Activated CD8-positive, alpha-beta memory T cell treated with anti-CD3 and anti-CD28 coated beads, Interleukin-2, amount 50 U/mL, for 1 hour (primary cell): ENCODE measurements around the gene FAM163B.

ENCODE experiments used
- DNase-seq: peaks from one replicate; pipeline ENCODE4 v3.0.0-alpha.2; 2020; ENCODE audit errors: extremely low read depth

FAM163B gene

DNA sequence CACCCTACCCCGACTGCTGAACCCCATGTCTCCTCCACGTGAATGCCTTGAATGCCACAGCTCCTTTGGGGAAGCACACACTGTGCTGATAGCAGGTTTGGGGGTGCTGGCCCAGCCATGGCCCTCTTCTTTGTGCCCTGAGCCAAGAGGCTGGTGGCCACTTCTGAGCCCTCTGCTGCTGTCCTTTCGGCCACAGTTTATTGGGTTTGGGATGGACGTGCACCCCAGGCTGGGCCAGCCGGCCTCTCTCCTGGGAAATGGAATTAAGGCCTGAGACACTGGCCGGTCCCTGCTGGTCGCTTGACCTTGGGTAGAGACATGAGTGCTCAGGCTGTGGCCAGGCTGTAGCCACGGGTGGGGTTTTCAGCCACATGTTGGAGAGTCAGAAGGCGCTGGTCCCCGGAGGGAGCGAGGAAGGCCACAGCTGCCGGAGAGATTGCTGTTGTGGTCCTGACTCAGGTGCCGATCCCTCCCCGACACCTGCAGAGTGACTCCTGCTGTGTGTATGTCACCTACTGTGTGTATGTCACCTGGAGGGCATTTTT is 26.6 kb downstream of the FAM163B start:
- no peak for DNase-seq

DNA sequence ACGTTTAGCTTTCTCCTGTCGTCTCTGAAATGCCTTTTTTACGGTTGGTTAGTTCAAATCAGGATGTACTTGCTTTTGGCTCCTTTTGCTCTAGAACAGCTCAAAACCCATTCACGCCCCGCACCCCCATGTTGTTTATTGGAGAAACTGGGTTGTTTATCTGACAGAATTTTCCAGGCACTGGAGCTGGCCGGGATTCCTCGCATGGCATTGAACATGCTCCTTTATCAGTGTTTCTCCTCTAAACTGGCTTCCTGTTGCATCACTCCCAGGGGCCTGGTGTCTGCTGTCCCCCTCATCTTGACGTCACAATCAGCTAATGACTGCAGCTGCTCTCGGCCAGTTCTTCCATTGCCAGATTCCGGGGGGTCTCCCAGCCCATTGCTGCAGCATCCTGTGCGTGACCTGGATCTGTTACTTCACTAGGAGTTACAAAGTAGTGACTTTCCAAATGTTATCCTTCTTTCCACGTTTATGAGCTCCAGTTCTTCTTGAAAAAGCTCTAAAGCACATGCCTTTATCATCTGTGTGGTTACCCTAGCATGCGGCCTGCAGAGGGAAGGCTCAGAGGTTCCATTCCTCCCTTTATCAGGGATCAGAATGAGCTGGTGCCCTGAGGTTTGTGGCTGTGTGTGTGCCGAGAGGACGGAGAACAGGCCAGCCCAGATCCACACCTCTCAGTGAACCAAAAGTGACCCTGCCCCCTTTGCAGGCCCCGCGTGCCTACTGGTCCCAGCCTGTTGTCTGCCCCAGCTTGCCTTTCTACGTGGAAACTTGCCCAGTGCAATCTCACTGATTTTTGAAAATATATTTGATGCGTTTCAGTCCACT is 27.5 kb downstream of the FAM163B start:
- no peak for DNase-seq

GRCh38 chr9:133581011-133581410 is 28.2 kb downstream of the FAM163B start:
- no peak for DNase-seq

DNA sequence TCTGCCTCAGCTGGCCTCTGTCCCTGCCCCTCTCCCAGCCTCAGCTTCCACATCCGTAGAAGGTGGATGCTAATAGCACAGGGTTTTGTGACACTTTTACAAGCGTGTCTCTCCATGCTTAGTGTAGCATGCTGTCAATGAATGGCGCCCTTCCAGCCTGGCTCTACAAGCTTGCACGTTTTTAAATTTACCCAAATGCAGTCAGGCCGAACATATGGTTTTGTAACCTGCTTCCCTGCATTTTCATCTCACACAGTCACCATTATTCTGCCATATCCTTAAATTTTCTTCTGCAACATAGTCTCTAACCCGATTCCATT is 28.8 kb downstream of the FAM163B start:
- no peak for DNase-seq

GRCh38 chr9:133579601-133580418 is 29.4 kb downstream of the FAM163B start:
- no peak for DNase-seq

- no peak for DNase-seq
These were observed 30.4 kb downstream of the FAM163B start for GRCh38 chr9:133578524-133579441.

GRCh38 chr9:133577737-133578112 is 31.5 kb downstream of the FAM163B start:
- no peak for DNase-seq

- DNase-seq, result no peak
These were observed 32.1 kb downstream of the FAM163B start for GRCh38 chr9:133576875-133577736.

DNA sequence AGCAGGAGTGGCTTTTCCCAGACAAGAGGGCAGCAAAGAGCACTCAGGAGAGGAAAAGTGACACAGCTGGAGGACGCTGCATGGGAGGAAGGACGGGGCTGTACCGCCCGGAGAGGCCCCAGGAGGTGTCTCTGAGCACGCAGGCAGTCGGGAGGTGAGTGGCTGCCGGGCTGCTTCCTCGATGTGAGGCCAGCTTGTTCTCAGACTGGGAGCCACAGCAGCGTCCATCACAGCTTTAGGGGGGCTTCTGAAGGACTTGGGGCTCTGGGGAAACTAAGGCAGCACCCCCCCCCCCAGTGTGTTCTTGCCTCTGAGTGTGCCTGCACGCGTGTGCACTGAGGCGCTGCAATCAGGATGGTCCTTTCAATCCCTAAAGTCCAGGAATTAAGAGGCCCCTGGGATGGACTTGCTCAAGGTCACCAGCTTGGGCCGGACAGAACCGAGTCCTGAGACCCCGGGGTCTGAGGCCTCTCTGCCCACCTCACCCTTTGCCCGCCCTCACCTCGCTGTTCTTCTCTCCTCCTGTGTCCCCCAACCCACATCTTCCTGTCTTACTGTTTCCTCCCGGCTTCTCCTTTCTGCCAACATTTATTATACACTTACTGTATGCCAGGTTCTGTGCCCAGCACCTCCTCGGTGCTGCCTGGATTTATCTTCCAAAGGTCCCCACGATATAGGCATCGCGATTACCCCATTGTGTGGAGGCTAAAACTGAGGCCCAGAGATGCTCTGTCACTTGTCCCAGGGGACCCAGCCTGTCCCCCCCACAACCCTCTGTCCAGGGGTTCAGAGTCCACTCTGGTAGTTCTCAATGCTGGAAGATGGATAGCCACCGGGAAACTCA is 32.9 kb downstream of the FAM163B start:
- DNase-seq, result no peak

GRCh38 chr9:133575186-133576030 is 33.8 kb downstream of the FAM163B start:
- DNase-seq, result no peak

- no peak for DNase-seq
These were observed 34.4 kb downstream of the FAM163B start for GRCh38 chr9:133574771-133575170.

DNA sequence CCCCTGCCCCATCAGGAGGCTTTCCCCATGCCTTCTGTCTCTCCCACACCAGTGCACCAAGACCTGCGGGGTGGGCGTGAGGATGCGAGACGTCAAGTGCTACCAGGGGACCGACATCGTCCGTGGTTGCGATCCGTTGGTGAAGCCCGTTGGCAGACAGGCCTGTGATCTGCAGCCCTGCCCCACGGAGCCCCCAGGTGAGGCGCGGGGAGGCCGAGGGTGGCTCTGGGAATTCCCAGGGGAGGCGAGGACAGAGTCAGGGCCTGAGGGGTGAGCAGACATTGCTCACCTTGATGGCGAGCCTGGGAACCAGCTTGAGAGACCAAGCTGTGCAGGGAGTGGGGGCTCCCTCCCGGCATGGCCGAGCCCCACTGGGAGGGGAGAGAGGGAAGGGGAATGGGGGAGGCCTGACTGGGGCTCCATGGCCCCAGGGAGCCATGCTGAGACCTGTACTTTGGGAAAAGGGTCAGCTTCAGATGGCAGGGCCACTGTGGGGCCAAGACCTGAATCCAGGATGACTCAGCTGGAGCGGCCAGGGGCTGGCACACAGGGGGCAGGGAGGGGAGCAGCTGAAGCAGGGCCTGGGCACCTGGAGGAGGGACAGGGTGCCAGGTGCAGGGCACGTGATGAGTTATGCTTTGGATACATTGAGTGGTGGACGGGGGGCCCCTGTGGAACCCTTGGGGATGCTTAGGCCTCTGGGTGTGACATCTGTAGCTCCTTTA is 35.2 kb downstream of the FAM163B start:
- no peak for DNase-seq

GRCh38 chr9:133572821-133573361 is 36.3 kb downstream of the FAM163B start:
- DNase-seq, result no peak

GRCh38 chr9:133571896-133572595 is 37.1 kb downstream of the FAM163B start:
- DNase-seq, result no peak

- DNase-seq, result no peak
These were observed 37.7 kb downstream of the FAM163B start for GRCh38 chr9:133571391-133571890.

DNA sequence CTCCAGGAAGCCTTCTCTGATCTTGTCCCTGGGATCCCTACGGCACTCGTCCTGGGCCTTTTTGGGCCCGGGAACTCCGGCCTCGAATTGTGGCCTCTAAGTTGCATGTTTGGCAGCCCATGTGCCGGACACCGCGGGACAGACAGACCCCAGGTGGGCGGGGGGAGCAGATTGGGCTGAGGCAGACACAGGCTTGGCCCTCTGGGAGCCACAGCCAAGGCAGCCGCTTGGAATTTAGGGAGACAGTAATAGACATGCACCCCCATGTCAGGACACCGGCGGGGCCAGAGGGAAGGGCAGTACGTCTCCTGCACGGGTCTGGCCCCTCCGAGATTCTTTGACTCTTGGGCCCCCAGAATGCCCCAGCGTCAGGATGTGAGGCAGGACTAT is 38.5 kb downstream of the FAM163B start:
- DNase-seq, result no peak
